GM12874 (cell line): ENCODE data around the gene MRPL14.
A peak's percentile ranks its signal among the peaks of the same experiment; 100 is the strongest.

ENCODE experiments used
- TF ChIP-seq, protein P1 (sequence below): IDR thresholded peaks from 2 replicates; pipeline ENCODE4 v1.5.1; 2011; ENCODE audit warnings: low read depth, mild to moderate bottlenecking, control low read depth, low read length, moderate library complexity; ENCODE audit not compliant: insufficient read depth

Gene MRPL14

DNA sequence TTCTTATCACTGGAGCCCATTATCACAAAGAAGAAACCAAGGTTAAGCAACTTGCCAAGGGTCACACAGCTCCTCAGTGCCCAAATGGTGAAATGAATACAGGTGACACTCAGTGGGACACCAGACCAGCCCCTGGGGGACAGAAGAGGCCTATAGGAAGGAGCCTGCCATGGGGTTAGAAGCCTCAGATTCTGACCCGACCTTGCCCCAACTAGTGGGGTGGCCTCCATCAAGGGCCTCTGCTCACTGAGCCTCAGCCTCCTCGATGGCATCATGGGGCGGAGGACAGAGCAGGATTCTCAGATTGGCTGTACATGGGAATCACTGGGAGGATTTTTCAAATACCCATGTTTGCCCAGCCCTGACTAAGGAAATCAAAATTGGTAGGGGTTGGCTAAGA is 47.6 kb downstream of the MRPL14 start:
- TF ChIP-seq, protein P1, sequence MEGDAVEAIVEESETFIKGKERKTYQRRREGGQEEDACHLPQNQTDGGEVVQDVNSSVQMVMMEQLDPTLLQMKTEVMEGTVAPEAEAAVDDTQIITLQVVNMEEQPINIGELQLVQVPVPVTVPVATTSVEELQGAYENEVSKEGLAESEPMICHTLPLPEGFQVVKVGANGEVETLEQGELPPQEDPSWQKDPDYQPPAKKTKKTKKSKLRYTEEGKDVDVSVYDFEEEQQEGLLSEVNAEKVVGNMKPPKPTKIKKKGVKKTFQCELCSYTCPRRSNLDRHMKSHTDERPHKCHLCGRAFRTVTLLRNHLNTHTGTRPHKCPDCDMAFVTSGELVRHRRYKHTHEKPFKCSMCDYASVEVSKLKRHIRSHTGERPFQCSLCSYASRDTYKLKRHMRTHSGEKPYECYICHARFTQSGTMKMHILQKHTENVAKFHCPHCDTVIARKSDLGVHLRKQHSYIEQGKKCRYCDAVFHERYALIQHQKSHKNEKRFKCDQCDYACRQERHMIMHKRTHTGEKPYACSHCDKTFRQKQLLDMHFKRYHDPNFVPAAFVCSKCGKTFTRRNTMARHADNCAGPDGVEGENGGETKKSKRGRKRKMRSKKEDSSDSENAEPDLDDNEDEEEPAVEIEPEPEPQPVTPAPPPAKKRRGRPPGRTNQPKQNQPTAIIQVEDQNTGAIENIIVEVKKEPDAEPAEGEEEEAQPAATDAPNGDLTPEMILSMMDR: no peak

DNA sequence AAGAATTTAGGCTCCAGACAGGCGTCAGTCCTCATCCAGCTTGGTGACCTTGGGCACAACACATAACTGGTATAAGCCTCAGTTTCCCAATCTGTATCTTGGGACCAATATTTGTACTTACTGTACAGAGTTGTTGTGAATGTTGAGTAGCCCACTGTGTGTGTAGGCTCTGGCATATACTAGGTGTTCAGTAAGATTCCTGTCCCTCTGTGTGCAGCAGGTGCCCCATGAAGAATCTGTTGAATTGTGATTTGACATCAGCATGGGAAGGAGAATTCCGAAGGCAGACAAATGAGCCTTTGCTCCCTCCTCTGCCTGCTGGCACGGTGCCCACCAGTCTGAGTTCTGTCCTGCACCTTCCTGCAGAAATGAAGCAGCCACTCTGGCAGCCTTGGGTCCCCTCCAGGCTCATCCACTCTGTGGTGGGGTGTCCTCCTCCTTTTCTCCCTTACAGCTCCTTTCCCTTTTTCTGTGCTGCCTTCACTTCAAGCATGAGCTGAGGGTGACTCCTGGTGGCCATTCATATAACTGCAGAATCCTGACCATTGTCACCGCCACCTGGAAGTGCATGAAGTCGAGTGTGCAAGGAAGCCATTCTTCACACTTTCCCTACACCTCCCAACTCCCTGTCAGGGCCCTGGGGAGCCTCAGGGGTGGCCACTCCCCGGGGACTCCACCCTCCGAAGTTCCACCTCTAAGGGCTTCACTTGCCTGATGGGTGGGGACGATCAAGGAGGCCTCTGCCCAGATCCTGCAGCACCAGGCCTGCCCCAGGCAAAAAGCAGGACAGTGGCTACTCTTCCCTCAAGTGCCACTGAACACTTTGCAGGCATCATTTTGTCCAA is 48.2 kb downstream of the MRPL14 start:
- TF ChIP-seq, protein P1: peak; percentile 88

DNA sequence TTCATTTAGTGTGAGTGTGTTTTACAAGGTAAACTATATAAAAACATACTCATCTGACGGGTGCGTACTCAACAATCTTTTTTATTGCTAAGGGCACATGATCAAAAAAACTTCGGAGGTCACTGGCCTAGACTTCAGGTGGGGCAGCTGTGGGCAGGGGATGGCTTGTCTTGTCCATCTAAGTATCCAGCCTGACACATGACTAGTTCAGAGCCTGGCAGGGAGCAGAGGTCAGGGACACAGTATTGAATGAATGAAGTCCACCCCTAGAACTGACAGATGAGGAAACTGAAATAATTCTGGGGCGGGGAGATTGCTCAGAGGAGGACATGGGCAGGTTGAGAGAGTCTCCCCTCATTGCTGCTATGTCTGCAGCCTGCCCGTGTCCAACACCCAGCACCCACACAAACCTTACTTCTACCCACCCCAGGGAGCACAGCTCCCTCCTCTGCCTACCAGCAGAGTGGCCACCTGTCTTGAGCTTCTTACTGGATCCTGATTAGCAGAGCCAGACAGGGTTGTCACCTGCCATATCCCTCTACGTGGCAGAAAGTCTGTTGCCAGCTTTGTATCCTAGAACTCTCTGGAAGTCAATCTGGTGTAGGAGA is 48.9 kb downstream of the MRPL14 start:
- TF ChIP-seq, protein P1: no peak

DNA sequence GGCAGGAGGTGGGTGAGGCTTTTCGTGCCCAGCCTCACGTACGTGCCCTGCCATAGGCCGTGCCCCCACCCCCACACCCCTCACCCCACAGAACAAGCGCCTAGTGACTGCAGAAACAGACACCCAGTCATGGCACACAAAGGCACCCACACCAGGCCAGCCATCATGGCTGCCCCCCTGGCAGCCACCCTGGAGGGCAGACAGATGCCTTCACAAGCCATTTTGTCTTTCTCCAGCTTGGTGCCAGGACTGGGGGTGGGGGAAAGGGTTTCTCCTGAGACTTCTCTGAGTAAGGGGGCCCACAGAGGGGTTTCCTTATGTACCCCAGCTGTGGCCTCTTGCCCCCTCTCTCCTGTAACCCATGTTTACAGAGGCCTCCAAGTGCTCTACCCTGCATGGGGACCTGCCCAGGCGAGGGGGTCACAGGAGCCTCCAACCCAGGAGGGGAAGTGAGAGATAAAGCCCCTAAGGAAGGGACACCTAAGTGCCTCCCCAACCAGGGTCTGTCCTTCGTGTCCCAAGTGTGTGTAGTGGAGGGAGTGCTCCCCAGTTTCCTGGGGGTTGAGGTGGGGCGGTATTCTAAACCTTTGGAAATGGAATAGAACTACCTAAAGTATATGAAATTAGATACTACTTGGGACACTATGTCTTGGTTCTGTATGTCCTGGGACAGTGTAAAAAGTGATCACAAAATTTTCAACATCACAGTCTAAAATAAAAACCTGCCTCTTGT is 49.9 kb downstream of the MRPL14 start:
- TF ChIP-seq, protein P1: no peak

DNA sequence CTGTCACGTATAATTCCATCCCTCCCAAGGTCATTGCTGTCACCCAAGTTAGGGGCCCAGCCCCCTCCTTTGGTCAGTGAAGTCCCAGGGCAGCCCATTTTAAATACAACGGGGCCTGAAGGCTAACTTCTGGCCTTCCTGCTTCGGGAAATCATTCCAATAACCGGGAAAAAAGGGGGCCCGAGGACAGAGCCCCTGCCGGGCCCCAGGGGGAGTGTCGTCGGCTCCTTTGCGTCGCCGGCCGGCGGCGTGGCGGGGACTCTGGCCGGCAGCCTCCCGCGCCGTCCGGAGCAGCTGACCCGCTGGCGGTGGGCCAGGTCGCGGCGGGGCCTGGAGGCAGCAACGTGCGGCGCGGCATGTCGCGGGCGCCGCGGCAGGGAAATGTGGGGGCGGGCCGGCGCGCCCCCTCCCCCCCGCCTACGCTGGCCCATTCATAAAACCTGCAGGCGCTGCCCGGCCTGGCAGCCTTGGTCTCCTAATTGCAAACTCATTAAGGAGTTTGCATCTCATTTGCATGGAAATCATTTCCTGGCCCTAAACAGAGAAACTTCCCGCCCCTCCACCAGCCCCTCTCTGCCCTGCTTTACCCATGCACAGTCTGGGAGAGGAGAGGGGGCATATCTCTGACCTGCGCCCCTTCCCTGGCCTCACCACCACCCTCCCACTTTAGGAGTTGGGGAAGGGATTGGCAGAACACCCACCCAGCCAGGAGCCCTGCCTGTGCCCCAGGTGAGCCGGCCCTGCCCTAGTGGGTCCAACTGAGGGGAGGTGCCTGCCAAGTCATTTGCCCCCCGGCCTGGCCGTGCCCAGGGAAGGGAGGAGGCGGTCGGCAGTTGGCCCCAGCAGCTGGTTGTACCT is 50.7 kb downstream of the MRPL14 start:
- TF ChIP-seq, protein P1: no peak

DNA sequence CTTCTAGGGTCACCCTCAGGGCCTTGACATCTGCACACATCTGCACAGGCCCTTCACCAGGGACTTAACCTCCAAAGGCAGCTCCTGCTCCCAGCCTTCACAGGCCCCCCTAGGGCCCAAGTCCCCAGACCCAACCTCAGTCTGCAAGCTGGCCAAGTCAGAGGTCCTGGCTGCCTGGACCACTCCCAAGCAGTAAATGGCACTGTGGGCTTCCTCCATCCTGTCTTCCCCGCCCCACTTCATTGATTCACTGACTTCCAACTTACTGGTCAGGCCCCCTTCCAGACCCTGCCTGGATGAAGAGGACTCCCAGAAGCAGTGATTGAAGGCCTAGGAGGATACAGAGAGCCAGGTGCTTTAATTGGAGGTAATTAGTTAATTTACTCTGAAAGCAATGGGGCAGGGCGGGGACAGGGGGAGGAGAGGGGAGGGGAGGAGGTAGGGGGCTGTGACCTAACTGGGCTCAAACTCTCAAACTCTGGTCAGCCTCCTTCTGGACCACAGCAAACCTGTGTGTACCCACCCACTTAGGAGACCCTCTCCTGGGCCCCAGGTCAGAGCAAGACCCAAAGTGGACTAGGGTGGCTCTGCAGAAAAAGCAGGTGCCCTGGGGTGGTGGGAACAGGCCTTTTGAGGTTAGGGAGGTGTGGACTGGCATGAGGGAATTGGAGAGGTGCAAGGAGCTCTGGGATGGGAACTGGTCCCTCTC is 51.5 kb downstream of the MRPL14 start:
- TF ChIP-seq, protein P1: no peak
